Nephron (organoid): ENCODE results near the gene RDH12.

Source experiments
- H3K27ac Mint-ChIP-seq, 3 experiments: 2 replicates each; pipeline ENCODE4 v1.8.0; 2020; ENCODE audit warnings: mixed read lengths in 3 of 3, mild to moderate bottlenecking in 2 of 3, moderate library complexity in 1 of 3
- H3K27me3 Mint-ChIP-seq: 2 replicates; pipeline ENCODE4 v1.8.0; 2021; ENCODE audit warnings: low read depth, mild to moderate bottlenecking, moderate library complexity, mixed read lengths
- H3K36me3 Mint-ChIP-seq: 2 replicates; pipeline ENCODE4 v1.8.0; 2020; ENCODE audit warnings: low read depth, mixed read lengths
- H3K4me1 Mint-ChIP-seq: 2 replicates; pipeline ENCODE4 v1.8.0; 2020; ENCODE audit warnings: mixed read lengths
- H3K4me3 Mint-ChIP-seq, 3 experiments: 2 replicates each; pipeline ENCODE4 v1.8.0; 2020; ENCODE audit warnings: mild to moderate bottlenecking in 3 of 3, mixed read lengths in 3 of 3, moderate library complexity in 2 of 3
- H3K9me3 Mint-ChIP-seq: 2 replicates; pipeline ENCODE4 v1.8.0; 2020; ENCODE audit warnings: mixed read lengths
- CTCF ChIP-seq, 3 experiments: fragments of 200-600 bp; sonication (generic); IDR thresholded peaks; one replicate each; pipeline ENCODE4 v1.5.0; 2021; ENCODE audit warnings: antibody characterized with exemption in 3 of 3; ENCODE audit not compliant: unreplicated experiment in 3 of 3

RDH12 gene

GRCh38 chr14:67680121-67680602 lies 21.5 kb upstream of the RDH12 start:
- no peak overlapping the region for H3K27ac Mint-ChIP-seq
- H3K4me1 Mint-ChIP-seq, result peaks cover 11% of the 10 kb centered on the region
- peaks cover 59% of the 10 kb centered on the region for H3K36me3 Mint-ChIP-seq
- no peaks in the 10 kb centered on the region for H3K9me3 Mint-ChIP-seq
- no peak overlapping the region for H3K4me3 Mint-ChIP-seq
- no peaks in the 10 kb centered on the region for H3K27me3 Mint-ChIP-seq
- no peak for TF ChIP-seq CTCF (IDR thresholded peaks at IDR 0.05; ENCODE audit: unreplicated experiment in 3 of 3)

- Mint-ChIP-seq H3K27ac (peak overlapping the region in 1 of 3 experiments; percentile 59), H3K27me3 (no peaks in the 10 kb centered on the region), H3K4me3 (no peak overlapping the region), H3K4me1 (peaks cover 11% of the 10 kb centered on the region), H3K9me3 (no peaks in the 10 kb centered on the region), H3K36me3 (peaks cover 67% of the 10 kb centered on the region)
- no peak for TF ChIP-seq CTCF (IDR thresholded peaks at IDR 0.05; ENCODE audit: unreplicated experiment in 3 of 3)
Observed at GRCh38 chr14:67680941-67681340, 20.7 kb upstream of the RDH12 start.

- Mint-ChIP-seq H3K4me3 (peak overlapping the region in 1 of 3 experiments; percentile 0), H3K27ac (peak overlapping the region; percentile 72 to 93 (median 83)), H3K36me3 (peaks cover 71% of the 10 kb centered on the region), H3K9me3 (no peaks in the 10 kb centered on the region), H3K4me1 (no peaks in the 10 kb centered on the region), H3K27me3 (no peaks in the 10 kb centered on the region)
- no peak for TF ChIP-seq CTCF (IDR thresholded peaks at IDR 0.05; ENCODE audit: unreplicated experiment in 3 of 3)
Observed at GRCh38 chr14:67683842-67684241, 17.8 kb upstream of the RDH12 start.

GRCh38 chr14:67690011-67690410 lies 11.7 kb upstream of the RDH12 start:
- Mint-ChIP-seq H3K4me3 (no peak overlapping the region), H3K27ac (no peak overlapping the region), H3K36me3 (peaks cover 71% of the 10 kb centered on the region), H3K9me3 (no peaks in the 10 kb centered on the region), H3K4me1 (peaks cover 19% of the 10 kb centered on the region), H3K27me3 (no peaks in the 10 kb centered on the region)
- no peak for TF ChIP-seq CTCF (IDR thresholded peaks at IDR 0.05; ENCODE audit: unreplicated experiment in 3 of 3)

- Mint-ChIP-seq H3K4me3 (peak overlapping the region; percentile 89 to 95 (median 93)), H3K36me3 (peaks cover 28% of the 10 kb centered on the region), H3K27ac (peak overlapping the region; percentile 85 to 94 (median 86)), H3K4me1 (peaks cover 27% of the 10 kb centered on the region), H3K9me3 (no peaks in the 10 kb centered on the region), H3K27me3 (peaks cover 4% of the 10 kb centered on the region)
- no peak for TF ChIP-seq CTCF (IDR thresholded peaks at IDR 0.05; ENCODE audit: unreplicated experiment in 3 of 3)
Observed at GRCh38 chr14:67694791-67695393, 6.8 kb upstream of the RDH12 start.

- Mint-ChIP-seq H3K9me3 (no peaks in the 10 kb centered on the region), H3K27me3 (peaks cover 4% of the 10 kb centered on the region), H3K27ac (peak within 1 kb of the TSS; percentile 85 to 94 (median 86)), H3K4me3 (peak within 1 kb of the TSS; percentile 89 to 95 (median 93)), H3K36me3 (peaks cover 22% of the 10 kb centered on the region), H3K4me1 (peaks cover 27% of the 10 kb centered on the region)
- no peak for TF ChIP-seq CTCF (IDR thresholded peaks at IDR 0.05; ENCODE audit: unreplicated experiment in 3 of 3)
Observed at GRCh38 chr14:67695394-67695949, 6.2 kb upstream of the RDH12 start, which contains the start of gene RDH11. RDH11 (minus strand) TSS chr14:67695764; CDS start chr14:67695703, 61 bp downstream.
